Astrocyte (in vitro differentiated cells and primary cell): ENCODE measurements around the gene SIAH2. TPM values are rescaled to one million over a fixed set of nuclear protein-coding genes. Genes with fewer than 3 reads are reported as not detected.
A peak's percentile ranks its signal among the peaks of the same experiment; 100 is the strongest.

ENCODE experiments used
- DNase-seq: peaks from one replicate; pipeline ENCODE4 v3.0.0-alpha.2; 2010; ENCODE audit warnings: low read depth
- FAIRE-seq: peaks from 2 replicates; lab custom pipeline; 2011; peaks lifted over from hg19 to GRCh38; lab: Jason Lieb, UNC
- H2AFZ ChIP-seq: 2 replicates; pipeline ENCODE4 v1.6.0; 2012; ENCODE audit warnings: low read depth, low read length, inconsistent platforms
- H3K27ac ChIP-seq: 2 replicates; pipeline ENCODE4 v1.5.1; 2011; ENCODE audit warnings: low read depth, low read length, inconsistent platforms
- H3K27me3 ChIP-seq: 2 replicates; pipeline ENCODE4 v1.6.0; 2011; ENCODE audit warnings: low read length, inconsistent platforms; ENCODE audit not compliant: insufficient read depth
- H3K36me3 ChIP-seq: 2 replicates; pipeline ENCODE4 v1.5.1; 2011; ENCODE audit warnings: low read length, inconsistent platforms; ENCODE audit not compliant: insufficient read depth
- H3K4me1 ChIP-seq: 2 replicates; pipeline ENCODE4 v1.5.1; 2011; ENCODE audit warnings: low read length, inconsistent platforms; ENCODE audit not compliant: insufficient read depth
- H3K4me2 ChIP-seq: 2 replicates; pipeline ENCODE4 v1.6.0; 2012; ENCODE audit warnings: low read length, inconsistent platforms
- H3K4me3 ChIP-seq: 2 replicates; pipeline ENCODE4 v1.5.1; 2011; ENCODE audit warnings: low read depth, mild to moderate bottlenecking, low read length, inconsistent platforms; ENCODE audit not compliant: insufficient read depth
- H3K79me2 ChIP-seq: 2 replicates; pipeline ENCODE4 v1.6.0; 2012; ENCODE audit warnings: mild to moderate bottlenecking, low read length, inconsistent platforms; ENCODE audit not compliant: insufficient read depth
- H3K9ac ChIP-seq: 2 replicates; pipeline ENCODE4 v1.6.0; 2012; ENCODE audit warnings: mild to moderate bottlenecking, low read length, inconsistent platforms
- H3K9me3 ChIP-seq: 2 replicates; pipeline ENCODE4 v1.5.1; 2012; ENCODE audit warnings: low read depth, mild to moderate bottlenecking, low read length, inconsistent platforms; ENCODE audit not compliant: insufficient read depth
- H4K20me1 ChIP-seq: 2 replicates; pipeline ENCODE4 v1.6.0; 2012; ENCODE audit warnings: low read length, inconsistent platforms; ENCODE audit not compliant: insufficient read depth
- H3K27ac Mint-ChIP-seq: one replicate; pipeline ENCODE4 v1.8.0; 2021; ENCODE audit warnings: mild to moderate bottlenecking, mixed read lengths; ENCODE audit not compliant: unreplicated experiment
- H3K27me3 Mint-ChIP-seq: one replicate; pipeline ENCODE4 v1.8.0; 2021; ENCODE audit warnings: low read depth, mixed read lengths; ENCODE audit not compliant: unreplicated experiment
- H3K36me3 Mint-ChIP-seq: one replicate; pipeline ENCODE4 v1.8.0; 2021; ENCODE audit warnings: low read depth, mixed read lengths; ENCODE audit not compliant: unreplicated experiment
- H3K4me1 Mint-ChIP-seq: one replicate; pipeline ENCODE4 v1.8.0; 2021; ENCODE audit warnings: low read depth, mixed read lengths; ENCODE audit not compliant: unreplicated experiment
- H3K4me3 Mint-ChIP-seq: one replicate; pipeline ENCODE4 v1.8.0; 2021; ENCODE audit warnings: mild to moderate bottlenecking, moderate library complexity, mixed read lengths; ENCODE audit not compliant: unreplicated experiment
- H3K9me3 Mint-ChIP-seq: one replicate; pipeline ENCODE4 v1.8.0; 2021; ENCODE audit warnings: mild to moderate bottlenecking, mixed read lengths; ENCODE audit not compliant: unreplicated experiment
- CTCF ChIP-seq: IDR thresholded peaks from 2 replicates; pipeline ENCODE4 v1.5.1; 2011; ENCODE audit warnings: low read depth, mild to moderate bottlenecking, inconsistent platforms, low read length, moderate library complexity; ENCODE audit not compliant: insufficient read depth
- EZH2 ChIP-seq: IDR thresholded peaks from 2 replicates; pipeline ENCODE4 v1.6.1; 2012; ENCODE audit warnings: mild to moderate bottlenecking, low read length, inconsistent platforms; ENCODE audit not compliant: insufficient read depth
- total RNA-seq: library from RNA; stranded (reverse); gene quantifications from 2 replicates; pipeline ENCODE4 v1.2.1, GENCODE V29; 2021

The SIAH2 gene
- total RNA-seq, 1 donor from 2014 or later: 39.3 TPM

DNA sequence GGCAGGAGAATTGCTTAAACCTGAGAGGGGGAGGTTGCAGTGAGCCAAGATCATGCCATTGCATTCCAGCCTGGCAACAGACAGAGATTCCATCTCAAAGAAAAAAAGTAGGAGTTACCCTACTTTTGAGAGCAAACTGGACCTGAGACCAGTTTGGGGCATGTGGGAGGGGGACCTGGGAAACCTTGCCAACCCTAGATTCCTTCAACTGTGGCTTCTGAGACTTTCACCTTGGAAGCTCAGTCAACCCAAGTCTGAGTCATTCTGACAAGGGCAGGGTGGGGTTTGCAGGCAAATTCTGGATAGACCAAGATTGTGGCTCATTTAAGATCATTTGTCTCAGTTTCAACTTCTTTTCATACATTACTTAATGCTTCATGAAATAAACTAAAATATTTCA lies 23.8 kb upstream of the SIAH2 start:
- no peak for TF ChIP-seq CTCF

DNA sequence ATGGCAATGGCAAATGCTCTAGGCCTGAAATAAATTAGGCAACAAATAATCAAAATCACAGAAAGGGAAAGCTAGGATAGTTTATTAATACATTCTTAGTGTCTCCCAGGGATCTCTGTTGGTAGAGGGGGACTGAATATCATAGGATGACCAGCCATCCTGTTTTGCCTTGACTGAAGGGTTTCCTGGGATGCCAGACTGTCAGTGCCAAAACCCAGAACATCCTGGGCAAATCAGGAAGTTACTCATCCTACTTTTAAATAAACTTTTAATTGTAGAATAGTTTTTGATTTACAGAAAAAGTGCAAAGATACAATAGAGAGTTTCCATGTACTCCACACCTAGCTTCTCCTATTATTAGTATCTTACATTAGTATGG lies 21.8 kb upstream of the SIAH2 start:
- no peaks in the 10 kb centered on the region for H3K9me3 Mint-ChIP-seq

More for the DNA sequence above, 23.8 kb upstream of the SIAH2 start:
- Histone ChIP-seq H4K20me1 (no peaks in the 10 kb centered on the region), H3K36me3 (no peaks in the 10 kb centered on the region), H3K27ac (no peak overlapping the region), H3K27me3 (no peaks in the 10 kb centered on the region), H3K4me1 (peaks cover 5% of the 10 kb centered on the region), H3K4me2 (no peak overlapping the region), H3K9ac (no peak overlapping the region), H2AFZ (no peak overlapping the region), H3K4me3 (no peak overlapping the region), H3K9me3 (no peaks in the 10 kb centered on the region), H3K79me2 (no peaks in the 10 kb centered on the region)
- H3K9me3 Mint-ChIP-seq: peaks cover 8% of the 10 kb centered on the region
- peaks cover 13% of the 10 kb centered on the region for H3K27me3 Mint-ChIP-seq
- no peak overlapping the region for H3K4me3 Mint-ChIP-seq
- H3K4me1 Mint-ChIP-seq: peaks cover 3% of the 10 kb centered on the region
- H3K36me3 Mint-ChIP-seq: peaks cover 4% of the 10 kb centered on the region
- no peak overlapping the region for H3K27ac Mint-ChIP-seq
- FAIRE-seq (no peak), DNase-seq (peak; percentile 50)

More for the DNA sequence above, 21.8 kb upstream of the SIAH2 start:
- Histone ChIP-seq H3K27ac (no peak overlapping the region), H3K79me2 (no peaks in the 10 kb centered on the region), H2AFZ (no peak overlapping the region), H3K36me3 (no peaks in the 10 kb centered on the region), H3K4me3 (no peak overlapping the region), H3K9ac (no peak overlapping the region), H3K4me2 (no peak overlapping the region), H3K4me1 (peaks cover 5% of the 10 kb centered on the region), H4K20me1 (no peaks in the 10 kb centered on the region), H3K9me3 (no peaks in the 10 kb centered on the region), H3K27me3 (no peaks in the 10 kb centered on the region)
- no peak for DNase-seq
- FAIRE-seq: no peak
- Mint-ChIP-seq H3K27me3 (peaks cover 12% of the 10 kb centered on the region), H3K4me1 (peaks cover 3% of the 10 kb centered on the region), H3K36me3 (no peaks in the 10 kb centered on the region), H3K27ac (no peak overlapping the region), H3K4me3 (no peak overlapping the region)
- no peak for TF ChIP-seq EZH2
- no peak for TF ChIP-seq CTCF
